Posterior vena cava (tissue), 2 donors: ENCODE results near the gene DGKD. TPM values are rescaled to one million over a fixed set of nuclear protein-coding genes. Genes with fewer than 3 reads are reported as not detected.

ENCODE experiments used
- DNase-seq: peaks from one replicate; pipeline ENCODE4 v3.0.0-alpha.2; 2020; ENCODE audit warnings: low spot score
- intact Hi-C, 2 donors: fragments of 100-400 bp; cut with DNase I; formaldehyde crosslinking; loops; one replicate each; pipeline versions ENCODE4 v1.14.1 to v1.14.2; 2022 to 2023
- total RNA-seq, 2 donors: library from RNA; stranded (reverse); fragmentation: NEBNext Ultra II Directional; extraction: Animal tissue kit (Norgen Biotek cat#: 25700); gene quantifications; one replicate each; pipeline ENCODE4 v1.2.1, GENCODE V29; 2021
- donor health status: DM: yes; HTN: yes; CAD: no.
- donor health status: DM: yes; HTN: yes; CAD: no.

Gene DGKD
- total RNA-seq, 2 donors from 2014 or later, result 38.1 to 40.3 TPM

- peak; percentile 77 for DNase-seq
- intact Hi-C loops, result loop anchor here in 1 of 2 donors (10.0 kb wide), 1 partner anchor 1990 kb away; no protein-coding TSS in a partner anchor
Measured at GRCh38 chr2:233474308-233475160, 120.2 kb downstream of the DGKD start.

GRCh38 chr2:233476063-233476410 is 121.7 kb downstream of the DGKD start:
- DNase-seq, result peak; percentile 58
- intact Hi-C loops, result loop anchor here in 1 of 2 donors (10.0 kb wide), 1 partner anchor 1989 kb away; no protein-coding TSS in a partner anchor

GRCh38 chr2:233476651-233477547 is 122.6 kb downstream of the DGKD start:
- DNase-seq, result peak; percentile 73

GRCh38 chr2:233477548-233478433 is 123.5 kb downstream of the DGKD start:
- intact Hi-C loops, result loop anchor here in 1 of 2 donors (10.0 kb wide), 1 partner anchor 1987 kb away; no protein-coding TSS in a partner anchor

More at GRCh38 chr2:233476651-233477547, 122.6 kb downstream of the DGKD start:
- intact Hi-C loops, result loop anchor here in 1 of 2 donors (10.0 kb wide), 1 partner anchor 1988 kb away; no protein-coding TSS in a partner anchor

GRCh38 chr2:233479616-233480489 is 125.6 kb downstream of the DGKD start:
- peak; percentile 71 for DNase-seq
- intact Hi-C loops, result loop anchor here in 1 of 2 donors (10.0 kb wide), 1 partner anchor 1985 kb away; no protein-coding TSS in a partner anchor

More at GRCh38 chr2:233477548-233478433, 123.5 kb downstream of the DGKD start:
- peak; percentile 68 for DNase-seq

- DNase-seq, result peak; percentile 76
- intact Hi-C loops, result no loop called here
Measured at GRCh38 chr2:233480490-233481202, 126.4 kb downstream of the DGKD start.

GRCh38 chr2:233481368-233482142 is 127.3 kb downstream of the DGKD start:
- DNase-seq, result peak; percentile 50
- intact Hi-C loops, result no loop called here

- intact Hi-C loops, result no loop called here
Measured at GRCh38 chr2:233482616-233483015, 128.3 kb downstream of the DGKD start.

GRCh38 chr2:233485726-233486125 is 131.4 kb downstream of the DGKD start:
- DNase-seq, result no peak
- intact Hi-C loops, result no loop called here

More at GRCh38 chr2:233482616-233483015, 128.3 kb downstream of the DGKD start:
- no peak for DNase-seq

GRCh38 chr2:233486357-233486756 is 132.1 kb downstream of the DGKD start:
- no peak for DNase-seq
- intact Hi-C loops, result no loop called here

- no peak for DNase-seq
- intact Hi-C loops, result no loop called here
Measured at GRCh38 chr2:233486778-233487552, 132.7 kb downstream of the DGKD start.

GRCh38 chr2:233487748-233488345 is 133.6 kb downstream of the DGKD start:
- intact Hi-C loops, result no loop called here
- no peak for DNase-seq

GRCh38 chr2:233489143-233489542 is 134.8 kb downstream of the DGKD start:
- intact Hi-C loops, result no loop called here
- no peak for DNase-seq

- intact Hi-C loops, result no loop called here
- DNase-seq, result no peak
Measured at GRCh38 chr2:233489666-233490065, 135.4 kb downstream of the DGKD start.

- intact Hi-C loops, result no loop called here
Measured at GRCh38 chr2:233490831-233491230, 136.5 kb downstream of the DGKD start.

More at GRCh38 chr2:233490831-233491230, 136.5 kb downstream of the DGKD start:
- DNase-seq, result no peak
